ENCODE measurements around the gene FBXO47.

- TF ChIP-seq CTCF (conservative IDR thresholded peaks at IDR 0.05; ENCODE audit: low read depth, low read length) (no peak), EZH2 (IDR thresholded peaks at IDR 0.05; ENCODE audit: borderline replicate concordance, low read depth, low read length, poor library complexity, severe bottlenecking) (no peak)
These were observed 32.9 kb upstream of the FBXO47 start for GRCh38 chr17:39000021-39000601.

Data from A673 (cell line).